HG03175 (cell line): ENCODE measurements around the gene TBXAS1.

ENCODE experiments used
- ATAC-seq: cut with Tn5 transposase; IDR thresholded peaks from one replicate; pipeline ENCODE4 v1.9.1; 2021; ENCODE audit warnings: mild to moderate bottlenecking, moderate library complexity; ENCODE audit not compliant: unreplicated experiment

The TBXAS1 gene

GRCh38 chr7:140061607-140061930 lies 232.5 kb downstream of the TBXAS1 start:
- ATAC-seq = no peak

DNA sequence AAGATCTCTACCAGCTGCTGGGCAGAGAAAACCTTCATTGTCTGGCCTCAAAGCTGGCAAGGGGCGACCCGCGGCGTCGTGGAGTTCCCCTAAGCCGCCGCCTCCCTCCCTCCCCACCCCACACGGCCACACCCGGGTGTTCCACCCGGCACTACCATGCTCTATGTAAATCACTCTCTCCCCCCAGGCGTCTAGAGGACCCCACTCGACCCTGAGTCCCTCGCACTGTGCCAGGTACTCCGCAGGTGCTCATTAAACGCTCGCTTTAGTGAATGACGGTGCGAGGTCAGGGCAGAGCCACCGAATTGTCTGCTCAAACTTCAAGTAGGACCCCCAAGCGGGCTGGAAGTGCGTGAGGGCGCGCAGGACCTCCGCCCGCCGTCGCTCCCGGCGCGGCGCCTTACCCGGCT lies 233.1 kb downstream of the TBXAS1 start:
- ATAC-seq = peak; percentile 32

GRCh38 chr7:140062528-140063299 lies 233.7 kb downstream of the TBXAS1 start, which contains the start of gene PARP12:
Gene PARP12 (minus strand): TSS chr7:140062951. CDS start chr7:140062847, 104 bp downstream.
- ATAC-seq = peak; percentile 89

DNA sequence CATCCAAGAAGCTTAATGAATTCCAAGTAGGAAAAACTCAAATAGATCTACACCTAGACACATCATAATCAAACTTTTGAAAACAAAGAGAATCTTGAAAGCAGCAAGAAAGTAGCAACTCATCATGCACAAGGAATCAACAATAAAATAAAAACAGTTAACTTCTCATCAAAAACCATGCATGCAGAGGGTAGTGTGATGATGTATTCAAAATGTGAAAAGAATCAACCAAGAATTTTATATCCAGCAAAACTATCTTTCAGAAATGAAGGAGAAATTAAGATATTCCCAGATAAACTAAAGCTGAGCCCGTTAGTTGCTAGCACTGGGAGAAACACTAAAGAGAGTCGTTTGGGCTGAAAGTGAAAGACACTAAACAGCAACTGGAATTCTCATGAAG lies 238.0 kb downstream of the TBXAS1 start:
- no peak for ATAC-seq

DNA sequence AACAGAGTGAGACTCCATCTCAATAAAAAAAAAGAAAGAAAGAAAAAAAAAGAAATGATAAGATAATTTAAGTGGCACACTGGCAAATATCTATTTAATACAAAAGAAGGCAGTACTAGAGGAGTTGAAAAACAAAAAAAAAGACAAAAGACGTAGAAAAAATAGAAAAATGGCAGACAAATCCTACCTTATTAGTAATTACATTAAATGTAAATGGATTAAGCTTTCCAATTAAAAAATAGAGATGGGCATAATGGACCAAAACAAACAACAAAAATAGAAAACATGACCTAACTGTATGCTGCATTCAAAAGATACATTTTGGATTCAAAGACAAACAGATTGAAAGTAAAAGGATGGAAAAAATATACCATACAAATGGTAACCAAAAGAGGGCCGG lies 239.0 kb downstream of the TBXAS1 start:
- ATAC-seq = no peak

DNA sequence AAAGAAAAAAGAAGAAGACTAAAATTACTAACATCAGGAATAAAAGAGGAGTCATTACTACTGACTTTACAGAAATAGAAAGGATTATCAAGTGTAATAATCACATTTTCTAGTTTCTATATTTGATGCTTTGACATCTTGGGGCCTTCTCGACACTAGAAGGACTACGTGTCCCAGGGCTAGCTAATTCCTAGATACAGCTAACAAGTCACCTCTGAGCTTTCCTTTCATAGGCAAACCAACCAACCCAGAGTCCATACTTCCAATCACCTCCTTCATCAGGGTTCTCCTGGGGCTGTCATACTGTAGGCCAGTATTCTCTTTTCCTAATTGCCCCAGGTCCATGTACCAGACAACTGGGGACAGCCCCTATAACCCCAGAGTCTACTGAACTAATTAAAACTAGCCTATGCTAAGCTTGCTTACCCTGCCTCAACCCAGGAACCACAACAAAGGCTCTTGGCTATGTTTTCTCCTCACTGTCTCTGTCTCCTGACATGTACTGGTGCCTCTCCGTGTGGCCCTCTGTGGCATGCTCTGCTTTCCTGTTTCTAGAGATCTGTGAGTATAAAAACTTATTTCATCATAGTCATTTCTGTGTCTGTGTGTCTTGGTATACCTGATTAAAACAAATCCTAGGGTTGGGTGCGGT lies 240.4 kb downstream of the TBXAS1 start:
- ATAC-seq = no peak
